Measurements from ENCODE around the gene HS3ST5. TPM values are rescaled to one million over a fixed set of nuclear protein-coding genes. Genes with fewer than 3 reads are reported as not detected.

HS3ST5 gene
- polyA plus RNA-seq, 3 donors: not detected

DNA sequence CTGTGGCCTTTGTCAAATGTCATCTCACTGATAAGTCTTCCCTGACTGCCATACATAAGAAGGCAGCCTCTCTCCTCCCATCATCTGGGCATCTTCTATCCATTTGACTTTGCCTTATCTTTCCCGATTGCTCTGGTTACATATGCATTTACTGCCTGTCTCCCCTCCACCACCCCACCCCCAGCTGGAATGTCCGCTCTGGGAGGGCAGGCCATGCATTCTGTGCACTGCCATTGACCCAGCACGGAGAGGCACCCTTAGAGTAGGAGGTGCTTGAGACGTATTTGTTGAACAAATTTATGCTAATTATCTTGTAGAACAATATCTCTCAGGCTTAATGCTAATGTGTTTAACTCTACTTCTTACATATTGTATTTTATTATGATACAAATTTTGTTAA lies 188.0 kb downstream of the HS3ST5 start:
- Histone ChIP-seq H3K9ac (ENCODE audit: insufficient read depth, low read length, poor library complexity, severe bottlenecking) (no peak overlapping the region), H3K4me3 (replicated peaks in 1 of 3; ENCODE audit: low read depth in 2 of 3, low read length in 3 of 3) (no peak overlapping the region), H3K27ac (ENCODE audit: low read depth in 1 of 2, low read length in 2 of 2) (no peak overlapping the region), H3K27me3 (ENCODE audit: control insufficient read depth in 2 of 2, insufficient read depth in 2 of 2, low read length in 2 of 2) (no peaks in the 10 kb centered on the region), H3K4me2 (replicated peaks; ENCODE audit: extremely low read depth, low read length, poor library complexity, severe bottlenecking) (no peak overlapping the region), H4K20me1 (ENCODE audit: insufficient read depth, low read length) (no peaks in the 10 kb centered on the region), H2AFZ (ENCODE audit: insufficient read depth, low read depth, low read length, poor library complexity, severe bottlenecking) (no peak overlapping the region), H3K79me2 (ENCODE audit: insufficient read depth, low read length) (no peaks in the 10 kb centered on the region), H3K9me3 (replicated peaks in 1 of 2; ENCODE audit: control insufficient read depth in 1 of 2, insufficient read depth in 1 of 2, low read length in 2 of 2) (no peaks in the 10 kb centered on the region), H3K36me3 (replicated peaks in 1 of 2; ENCODE audit: control insufficient read depth in 1 of 2, insufficient read depth in 2 of 2, low read length in 2 of 2) (no peaks in the 10 kb centered on the region), H3K4me1 (ENCODE audit: control insufficient read depth in 1 of 2, insufficient read depth in 2 of 2, low read length in 2 of 2) (no peaks in the 10 kb centered on the region)
- DNase-seq: no peak
- Mint-ChIP-seq H3K27ac (no peak overlapping the region), H3K27me3 (ENCODE audit: low read depth in 3 of 3) (peaks cover 0 to 3% (median 2%) of the 10 kb centered on the region in 3 donors), H3K4me3 (no peak overlapping the region), H3K36me3 (no peaks in the 10 kb centered on the region), H3K4me1 (no peaks in the 10 kb centered on the region), H3K9me3 (peaks cover 0 to 2% (median 0%) of the 10 kb centered on the region in 7 donors)
- intact Hi-C loops (cut with micrococcal nuclease): no loop called here
- no CpG with 5 or more reads among the region's 4 CpGs for WGBS (ENCODE audit: insufficient coverage)
- TF ChIP-seq, protein P1, sequence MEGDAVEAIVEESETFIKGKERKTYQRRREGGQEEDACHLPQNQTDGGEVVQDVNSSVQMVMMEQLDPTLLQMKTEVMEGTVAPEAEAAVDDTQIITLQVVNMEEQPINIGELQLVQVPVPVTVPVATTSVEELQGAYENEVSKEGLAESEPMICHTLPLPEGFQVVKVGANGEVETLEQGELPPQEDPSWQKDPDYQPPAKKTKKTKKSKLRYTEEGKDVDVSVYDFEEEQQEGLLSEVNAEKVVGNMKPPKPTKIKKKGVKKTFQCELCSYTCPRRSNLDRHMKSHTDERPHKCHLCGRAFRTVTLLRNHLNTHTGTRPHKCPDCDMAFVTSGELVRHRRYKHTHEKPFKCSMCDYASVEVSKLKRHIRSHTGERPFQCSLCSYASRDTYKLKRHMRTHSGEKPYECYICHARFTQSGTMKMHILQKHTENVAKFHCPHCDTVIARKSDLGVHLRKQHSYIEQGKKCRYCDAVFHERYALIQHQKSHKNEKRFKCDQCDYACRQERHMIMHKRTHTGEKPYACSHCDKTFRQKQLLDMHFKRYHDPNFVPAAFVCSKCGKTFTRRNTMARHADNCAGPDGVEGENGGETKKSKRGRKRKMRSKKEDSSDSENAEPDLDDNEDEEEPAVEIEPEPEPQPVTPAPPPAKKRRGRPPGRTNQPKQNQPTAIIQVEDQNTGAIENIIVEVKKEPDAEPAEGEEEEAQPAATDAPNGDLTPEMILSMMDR (IDR thresholded peaks at IDR 0.05): no peak

DNA sequence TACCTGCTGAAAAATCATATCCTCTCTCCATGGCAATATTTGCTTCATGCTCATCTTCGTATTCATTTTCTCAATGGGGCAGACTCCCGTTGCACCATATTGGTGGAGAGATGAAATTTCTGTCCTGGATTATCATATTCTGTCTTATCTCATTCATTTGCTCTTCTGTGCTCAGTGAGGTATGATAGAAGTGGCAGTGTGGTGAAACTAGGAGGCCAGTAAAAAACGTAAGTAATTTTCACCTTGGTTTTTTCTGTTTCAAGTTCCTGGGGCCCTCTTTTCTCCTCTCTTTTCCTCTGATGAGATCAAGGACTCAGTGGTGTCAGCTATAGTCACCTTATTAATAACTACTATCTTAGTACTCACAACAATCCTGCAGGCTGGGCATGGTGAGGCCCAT lies 189.4 kb downstream of the HS3ST5 start:
- no peaks in the 10 kb centered on the region for H3K9me3 ChIP-seq (replicated peaks in 1 of 2; ENCODE audit: control insufficient read depth in 1 of 2, insufficient read depth in 1 of 2, low read length in 2 of 2)
- H3K79me2 ChIP-seq (ENCODE audit: insufficient read depth, low read length): no peaks in the 10 kb centered on the region
- H2AFZ ChIP-seq (ENCODE audit: insufficient read depth, low read depth, low read length, poor library complexity, severe bottlenecking): no peak overlapping the region
- Mint-ChIP-seq H3K27me3 (ENCODE audit: low read depth in 3 of 3) (peaks cover 0 to 3% (median 2%) of the 10 kb centered on the region in 3 donors), H3K4me1 (no peaks in the 10 kb centered on the region), H3K9me3 (peaks cover 0 to 2% (median 0%) of the 10 kb centered on the region in 7 donors), H3K36me3 (no peaks in the 10 kb centered on the region), H3K4me3 (no peak overlapping the region), H3K27ac (no peak overlapping the region)
- TF ChIP-seq, protein P1 (IDR thresholded peaks at IDR 0.05): no peak
- no peaks in the 10 kb centered on the region for H3K36me3 ChIP-seq (replicated peaks in 1 of 2; ENCODE audit: control insufficient read depth in 1 of 2, insufficient read depth in 2 of 2, low read length in 2 of 2)
- H3K9ac ChIP-seq (ENCODE audit: insufficient read depth, low read length, poor library complexity, severe bottlenecking): no peak overlapping the region
- H3K27ac ChIP-seq (ENCODE audit: low read depth in 1 of 2, low read length in 2 of 2): no peak overlapping the region
- no peak for DNase-seq
- no CpG with 5 or more reads among the region's 3 CpGs for WGBS (ENCODE audit: insufficient coverage)
- no peaks in the 10 kb centered on the region for H3K4me1 ChIP-seq (ENCODE audit: control insufficient read depth in 1 of 2, insufficient read depth in 2 of 2, low read length in 2 of 2)
- intact Hi-C loops (cut with micrococcal nuclease): no loop called here
- no peak overlapping the region for H3K4me2 ChIP-seq (replicated peaks; ENCODE audit: extremely low read depth, low read length, poor library complexity, severe bottlenecking)
- no peak overlapping the region for H3K4me3 ChIP-seq (replicated peaks in 1 of 3; ENCODE audit: low read depth in 2 of 3, low read length in 3 of 3)
- H4K20me1 ChIP-seq (ENCODE audit: insufficient read depth, low read length): no peaks in the 10 kb centered on the region
- H3K27me3 ChIP-seq (ENCODE audit: control insufficient read depth in 2 of 2, insufficient read depth in 2 of 2, low read length in 2 of 2): no peaks in the 10 kb centered on the region
